Thyroid gland (tissue), 4 donors: ENCODE measurements around the gene ADAMTS2.

Experiments used
- POLR2A ChIP-seq, 2 donors: fragments of 450-650 bp; IDR thresholded peaks; one replicate each; pipeline ENCODE4 v1.6.1; 2017; ENCODE audit warnings: antibody characterized with exemption in 2 of 2, mild to moderate bottlenecking in 2 of 2, moderate library complexity in 1 of 2
- TF ChIP-seq, protein P1 (sequence below), 6 experiments: fragments of 200-600 bp in 3 of 6; fragments of 450-650 bp in 3 of 6; sonication (generic) in 3 of 6; IDR thresholded peaks; one replicate each; pipeline ENCODE4 v1.5.1; 2016 to 2019; ENCODE audit warnings: antibody characterized with exemption in 6 of 6, mild to moderate bottlenecking in 2 of 6, inconsistent platforms in 1 of 6, moderate library complexity in 1 of 6

DNA sequence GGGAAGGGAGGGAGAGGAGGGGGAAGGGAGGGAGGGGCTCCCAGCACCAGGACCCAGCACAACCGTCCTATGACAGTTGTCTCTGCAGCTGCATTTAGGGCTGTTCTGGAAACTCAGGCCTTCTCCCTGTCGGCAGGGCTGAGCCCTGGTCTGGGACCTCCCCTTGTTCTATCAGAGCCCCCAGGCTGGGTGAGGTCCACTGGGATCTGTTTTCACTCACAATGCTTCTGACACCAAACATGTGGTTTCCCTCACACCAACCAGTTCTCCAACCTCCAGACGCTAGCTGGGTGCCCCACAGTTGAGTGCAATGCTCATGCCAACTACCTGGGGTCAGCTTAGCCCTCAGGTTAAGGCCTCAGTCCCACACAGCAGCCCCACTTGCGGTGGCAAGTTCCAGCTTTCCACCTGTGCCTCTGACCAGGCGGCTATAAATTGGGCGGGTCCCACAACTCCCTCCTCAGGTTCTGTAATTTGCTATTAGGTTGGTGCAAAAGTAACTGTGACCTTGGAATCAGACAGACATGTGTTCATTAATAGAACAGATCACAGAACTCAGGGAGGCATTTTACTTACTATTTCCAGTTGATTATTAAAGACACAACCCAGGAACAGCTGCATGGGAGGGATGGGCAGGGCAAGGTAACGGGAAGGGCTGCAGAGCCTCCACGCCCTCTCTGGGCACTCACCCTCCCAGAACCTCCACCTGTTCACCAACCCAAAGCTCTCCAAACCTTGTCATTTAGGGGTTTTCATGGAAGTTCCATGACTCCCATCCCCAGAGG is 13.5 kb downstream of the ADAMTS2 start:
- no peak for TF ChIP-seq POLR2A (IDR thresholded peaks at IDR 0.05)
- TF ChIP-seq, protein P1, sequence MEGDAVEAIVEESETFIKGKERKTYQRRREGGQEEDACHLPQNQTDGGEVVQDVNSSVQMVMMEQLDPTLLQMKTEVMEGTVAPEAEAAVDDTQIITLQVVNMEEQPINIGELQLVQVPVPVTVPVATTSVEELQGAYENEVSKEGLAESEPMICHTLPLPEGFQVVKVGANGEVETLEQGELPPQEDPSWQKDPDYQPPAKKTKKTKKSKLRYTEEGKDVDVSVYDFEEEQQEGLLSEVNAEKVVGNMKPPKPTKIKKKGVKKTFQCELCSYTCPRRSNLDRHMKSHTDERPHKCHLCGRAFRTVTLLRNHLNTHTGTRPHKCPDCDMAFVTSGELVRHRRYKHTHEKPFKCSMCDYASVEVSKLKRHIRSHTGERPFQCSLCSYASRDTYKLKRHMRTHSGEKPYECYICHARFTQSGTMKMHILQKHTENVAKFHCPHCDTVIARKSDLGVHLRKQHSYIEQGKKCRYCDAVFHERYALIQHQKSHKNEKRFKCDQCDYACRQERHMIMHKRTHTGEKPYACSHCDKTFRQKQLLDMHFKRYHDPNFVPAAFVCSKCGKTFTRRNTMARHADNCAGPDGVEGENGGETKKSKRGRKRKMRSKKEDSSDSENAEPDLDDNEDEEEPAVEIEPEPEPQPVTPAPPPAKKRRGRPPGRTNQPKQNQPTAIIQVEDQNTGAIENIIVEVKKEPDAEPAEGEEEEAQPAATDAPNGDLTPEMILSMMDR (IDR thresholded peaks at IDR 0.05): no peak
